B cell (primary cell): ENCODE measurements around the gene MYL5. TPM values are rescaled to one million over a fixed set of nuclear protein-coding genes. Genes with fewer than 3 reads are reported as not detected.

ENCODE experiments used
- ATAC-seq: fragments of 200-7000 bp; cut with Tn5 transposase; one replicate; pipeline ENCODE4 v1.10.0; 2021; ENCODE audit warnings: low read depth, mild to moderate bottlenecking, moderate number of reproducible peaks, moderate library complexity
- CTCF ChIA-PET: fragments of 350-600 bp; sonication (Branson Sonifier 250); formaldehyde crosslinking; loops from one replicate; lab custom pipeline; 2021; ENCODE audit warnings: antibody characterized with exemption, inconsistent platforms; lab: Charles Lee
- POLR2A ChIA-PET: fragments of 350-600 bp; sonication (Branson Sonifier 250); formaldehyde crosslinking; loops from one replicate; lab custom pipeline; 2021; ENCODE audit warnings: antibody characterized with exemption; lab: Charles Lee
- DNase-seq: peaks from one replicate; pipeline ENCODE4 v3.0.0; 2013
- H2AFZ ChIP-seq: 2 replicates; pipeline ENCODE4 v1.6.1; 2012; ENCODE audit warnings: mild to moderate bottlenecking, low read depth, low read length; ENCODE audit not compliant: insufficient read depth, poor library complexity, severe bottlenecking
- H3K27ac ChIP-seq, 2 donors: 1 replicate in 1 of 2; 2 replicates in 1 of 2; pipeline ENCODE4 v1.5.1; 2012 to 2013; ENCODE audit warnings: low read length in 2 of 2, mild to moderate bottlenecking in 2 of 2, moderate library complexity in 1 of 2
- H3K27me3 ChIP-seq, 4 experiments: fragments of 200-600 bp in 1 of 4; sonication (generic) in 1 of 4; replicated peaks in 1 of 4; 1 replicate in 2 of 4; 2 replicates in 2 of 4; pipeline versions ENCODE4 v1.6.1 to v1.7.0; 2013 to 2016; ENCODE audit warnings: low read length in 3 of 4, mild to moderate bottlenecking in 2 of 4, mixed read lengths in 1 of 4, moderate library complexity in 1 of 4; ENCODE audit not compliant: insufficient read depth in 4 of 4, control insufficient read depth in 3 of 4; ENCODE audit errors: control extremely low read depth in 1 of 4
- H3K36me3 ChIP-seq, 2 experiments: replicated peaks in 1 of 2; 1 replicate in 1 of 2; 2 replicates in 1 of 2; pipeline versions ENCODE4 v1.6.1 to v1.7.1; 2013; ENCODE audit warnings: low read length in 1 of 2; ENCODE audit not compliant: insufficient read depth in 2 of 2, control insufficient read depth in 1 of 2; ENCODE audit errors: control extremely low read depth in 1 of 2, extremely low read depth in 1 of 2
- H3K4me1 ChIP-seq, 2 donors: fragments of 200-600 bp in 1 of 2; sonication (generic) in 1 of 2; 1 replicate in 1 of 2; 2 replicates in 1 of 2; pipeline versions ENCODE4 v1.5.1 to v1.6.1; 2013 to 2017; ENCODE audit warnings: low read length in 2 of 2; ENCODE audit not compliant: control insufficient read depth in 2 of 2, insufficient read depth in 2 of 2
- H3K4me2 ChIP-seq: replicated peaks from 2 replicates; pipeline ENCODE3; 2012; ENCODE audit warnings: mild to moderate bottlenecking, low read depth, low read length; ENCODE audit not compliant: poor library complexity, severe bottlenecking
- H3K4me3 ChIP-seq, 5 experiments: fragments of 200-600 bp in 1 of 5; sonication (generic) in 1 of 5; 1 replicate in 3 of 5; 2 replicates in 2 of 5; pipeline versions ENCODE4 v1.5.1 to v1.7.0; 2011 to 2016; ENCODE audit warnings: low read length in 4 of 5, mild to moderate bottlenecking in 4 of 5, low read depth in 2 of 5, control low read depth in 1 of 5, moderate library complexity in 1 of 5; ENCODE audit not compliant: insufficient read depth in 1 of 5; ENCODE audit errors: control extremely low read depth in 1 of 5, extremely low read depth in 1 of 5
- H3K79me2 ChIP-seq: fragments of 200-600 bp; sonication (generic); one replicate; pipeline ENCODE4 v1.6.0; 2016; ENCODE audit warnings: low read length; ENCODE audit not compliant: control insufficient read depth, insufficient read depth
- H3K9ac ChIP-seq: fragments of 200-600 bp; sonication (generic); 2 replicates; pipeline ENCODE4 v1.6.1; 2017; ENCODE audit warnings: mild to moderate bottlenecking, low read length, moderate library complexity
- H3K9me3 ChIP-seq, 3 donors: one replicate each; pipeline versions ENCODE4 v1.6.1 to v1.7.1; 2013; ENCODE audit warnings: low read length in 2 of 3; ENCODE audit not compliant: control insufficient read depth in 2 of 3, insufficient read depth in 1 of 3; ENCODE audit errors: control extremely low read depth in 1 of 3
- H4K20me1 ChIP-seq: 2 replicates; pipeline ENCODE4 v1.6.0; 2012; ENCODE audit warnings: mild to moderate bottlenecking, low read length; ENCODE audit not compliant: insufficient read depth, control insufficient read depth, poor library complexity, severe bottlenecking
- H3K27ac Mint-ChIP-seq: one replicate; pipeline ENCODE4 v1.8.0; 2021; ENCODE audit warnings: mixed read lengths
- H3K27me3 Mint-ChIP-seq: one replicate; pipeline ENCODE4 v1.8.0; 2021; ENCODE audit warnings: mixed read lengths
- H3K4me1 Mint-ChIP-seq: one replicate; pipeline ENCODE4 v1.8.0; 2021; ENCODE audit warnings: mixed read lengths
- H3K4me3 Mint-ChIP-seq: one replicate; pipeline ENCODE4 v1.8.0; 2021; ENCODE audit warnings: mixed read lengths
- H3K9me3 Mint-ChIP-seq: one replicate; pipeline ENCODE4 v1.8.0; 2022; ENCODE audit warnings: mixed read lengths; ENCODE audit not compliant: insufficient read depth
- EZH2 ChIP-seq: IDR thresholded peaks from 2 replicates; pipeline ENCODE4 v1.6.1; 2012; ENCODE audit warnings: borderline replicate concordance, low read depth, mild to moderate bottlenecking, moderate library complexity, low read length; ENCODE audit not compliant: insufficient read depth, poor library complexity, severe bottlenecking
- WGBS: methylation state at CpG from one replicate; pipeline ENCODE4 v1.1.5; 2013; ENCODE audit warnings: missing lambda C conversion rate; ENCODE audit not compliant: insufficient coverage; 5-methylcytosine and 5-hydroxymethylcytosine counted together
- intact Hi-C: fragments of 100-400 bp; cut with micrococcal nuclease; formaldehyde crosslinking; loops from one replicate; pipeline ENCODE4 v1.10.0; 2022
- polyA plus RNA-seq: library from polyadenylated mRNA; depleted of rRNA; stranded (reverse); fragments of >200 nt; gene quantifications from 2 replicates; pipeline ENCODE4 v1.2.3, GENCODE V29; 2012
- total RNA-seq, 2 donors: library from RNA; stranded (reverse); fragments of 120-200 nt in 1 of 2; gene quantifications; 1 replicate in 1 of 2; 2 replicates in 1 of 2; pipeline versions ENCODE4 v1.2.3 to v1.2.4, GENCODE V29; 2013 to 2022
- TF ChIP-seq, protein P1 (sequence below): fragments of 200-600 bp; IDR thresholded peaks from one replicate; pipeline ENCODE4 v1.8.0; 2022; ENCODE audit warnings: antibody characterized with exemption, mild to moderate bottlenecking

MYL5 gene
- total and polyA plus RNA-seq, 2 donors (not counting 1 experiment from before 2014, with no cell fraction given) = 16.9 to 38.3 TPM

DNA sequence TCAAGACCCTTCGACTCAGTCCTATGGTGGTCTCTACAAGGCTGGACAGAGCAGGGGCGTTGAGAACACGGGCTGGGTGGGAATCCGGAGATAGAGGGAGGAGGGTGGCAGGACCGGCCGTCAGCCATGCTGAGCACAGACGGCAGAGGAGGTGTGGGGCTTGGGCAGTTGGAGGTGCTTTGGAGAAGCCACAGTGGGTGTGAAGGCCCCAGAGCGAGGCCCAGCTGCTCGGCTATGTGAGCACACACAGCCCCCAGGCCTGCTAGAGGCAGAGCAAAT is 44.8 kb upstream of the MYL5 start:
- Mint-ChIP-seq H3K9me3 (no peaks in the 10 kb centered on the region), H3K4me3 (no peak overlapping the region), H3K4me1 (no peaks in the 10 kb centered on the region), H3K27me3 (peaks cover under 1% of the 10 kb centered on the region), H3K27ac (no peak overlapping the region)
- Histone ChIP-seq H3K4me3 (no peak overlapping the region), H3K4me1 (no peaks in the 10 kb centered on the region), H4K20me1 (no peaks in the 10 kb centered on the region), H3K4me2 (no peak overlapping the region), H3K9me3 (peaks cover 0 to 29% (median 3%) of the 10 kb centered on the region in 3 donors), H3K9ac (no peak overlapping the region), H3K27ac (no peak overlapping the region), H3K36me3 (no peaks in the 10 kb centered on the region), H3K27me3 (peaks cover 0 to 5% (median 0%) of the 10 kb centered on the region in 4 experiments), H2AFZ (no peak overlapping the region), H3K79me2 (no peaks in the 10 kb centered on the region)
- CTCF ChIA-PET = no interaction called here
- WGBS = 91% methylated on average over 9 of the region's 9 CpGs
- TF ChIP-seq EZH2 = no peak
- TF ChIP-seq, protein P1, sequence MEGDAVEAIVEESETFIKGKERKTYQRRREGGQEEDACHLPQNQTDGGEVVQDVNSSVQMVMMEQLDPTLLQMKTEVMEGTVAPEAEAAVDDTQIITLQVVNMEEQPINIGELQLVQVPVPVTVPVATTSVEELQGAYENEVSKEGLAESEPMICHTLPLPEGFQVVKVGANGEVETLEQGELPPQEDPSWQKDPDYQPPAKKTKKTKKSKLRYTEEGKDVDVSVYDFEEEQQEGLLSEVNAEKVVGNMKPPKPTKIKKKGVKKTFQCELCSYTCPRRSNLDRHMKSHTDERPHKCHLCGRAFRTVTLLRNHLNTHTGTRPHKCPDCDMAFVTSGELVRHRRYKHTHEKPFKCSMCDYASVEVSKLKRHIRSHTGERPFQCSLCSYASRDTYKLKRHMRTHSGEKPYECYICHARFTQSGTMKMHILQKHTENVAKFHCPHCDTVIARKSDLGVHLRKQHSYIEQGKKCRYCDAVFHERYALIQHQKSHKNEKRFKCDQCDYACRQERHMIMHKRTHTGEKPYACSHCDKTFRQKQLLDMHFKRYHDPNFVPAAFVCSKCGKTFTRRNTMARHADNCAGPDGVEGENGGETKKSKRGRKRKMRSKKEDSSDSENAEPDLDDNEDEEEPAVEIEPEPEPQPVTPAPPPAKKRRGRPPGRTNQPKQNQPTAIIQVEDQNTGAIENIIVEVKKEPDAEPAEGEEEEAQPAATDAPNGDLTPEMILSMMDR = no peak
- intact Hi-C loops = no loop called here
- DNase-seq = no peak
- ATAC-seq = no peak
- POLR2A ChIA-PET = no interaction called here

DNA sequence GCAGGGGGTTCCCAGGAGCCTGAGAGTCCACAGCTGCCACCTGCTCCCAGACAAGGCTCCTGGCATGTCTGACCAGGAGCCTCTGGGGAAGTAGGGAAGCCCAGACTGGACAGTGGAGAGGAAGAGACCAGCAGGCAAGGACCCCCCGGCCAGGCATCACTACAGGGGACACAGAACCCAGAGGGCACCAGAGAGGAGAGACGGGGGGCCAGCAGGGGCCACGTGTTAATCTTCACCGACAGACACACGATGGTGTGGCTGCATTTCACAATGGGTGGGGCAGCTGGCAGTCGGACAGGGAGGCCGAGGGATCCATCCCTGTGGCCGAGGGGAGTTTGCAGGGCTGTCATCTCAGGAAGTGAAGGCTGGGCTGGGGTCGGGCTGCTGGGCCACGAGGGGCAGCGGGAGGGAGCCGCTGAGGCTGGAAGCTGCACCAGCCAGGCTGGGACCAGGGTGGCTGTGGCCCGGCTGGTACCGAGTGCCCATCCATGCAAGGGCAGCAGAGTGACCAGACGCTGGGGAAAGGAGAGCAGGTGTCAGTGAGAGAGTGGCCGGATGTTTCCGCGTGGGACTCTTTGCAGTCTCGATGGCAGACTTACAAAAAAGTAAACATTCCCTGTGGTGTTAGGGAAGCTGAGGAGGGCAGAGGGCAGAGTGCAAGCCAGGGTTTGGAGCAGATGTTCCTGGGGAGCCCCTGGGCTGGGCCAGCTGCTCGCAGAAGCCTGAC is 44.3 kb upstream of the MYL5 start:
- Mint-ChIP-seq H3K4me3 (no peak overlapping the region), H3K27me3 (no peaks in the 10 kb centered on the region), H3K27ac (no peak overlapping the region), H3K4me1 (no peaks in the 10 kb centered on the region), H3K9me3 (no peaks in the 10 kb centered on the region)
- no peak for DNase-seq
- H3K27ac ChIP-seq = no peak overlapping the region
- no peak overlapping the region for H3K4me2 ChIP-seq
- H3K4me3 ChIP-seq = no peak overlapping the region
- POLR2A ChIA-PET = no interaction called here
- WGBS = 86% methylated on average over 20 of the region's 20 CpGs
- H2AFZ ChIP-seq = no peak overlapping the region
- H3K36me3 ChIP-seq = no peaks in the 10 kb centered on the region
- peaks cover 0 to 24% (median 3%) of the 10 kb centered on the region in 3 donors for H3K9me3 ChIP-seq
- ATAC-seq = no peak
- no peaks in the 10 kb centered on the region for H3K79me2 ChIP-seq
- no peaks in the 10 kb centered on the region for H3K27me3 ChIP-seq
- CTCF ChIA-PET = interaction anchor here (1.2 kb wide), 1 partner anchor 14 kb away, joined by 3 read pairs; no protein-coding TSS in a partner anchor
- H3K9ac ChIP-seq = no peak overlapping the region
- intact Hi-C loops = no loop called here
- no peaks in the 10 kb centered on the region for H3K4me1 ChIP-seq
- no peaks in the 10 kb centered on the region for H4K20me1 ChIP-seq
- no peak for TF ChIP-seq EZH2
- TF ChIP-seq, protein P1 = no peak
